ENCODE data around the gene JDP2.

The JDP2 gene

GRCh38 chr14:75435473-75435872 is 7.7 kb downstream of the JDP2 start:
- DNase-seq (ENCODE audit: low read depth in 1 of 2, low spot score in 1 of 2), result no peak

DNA sequence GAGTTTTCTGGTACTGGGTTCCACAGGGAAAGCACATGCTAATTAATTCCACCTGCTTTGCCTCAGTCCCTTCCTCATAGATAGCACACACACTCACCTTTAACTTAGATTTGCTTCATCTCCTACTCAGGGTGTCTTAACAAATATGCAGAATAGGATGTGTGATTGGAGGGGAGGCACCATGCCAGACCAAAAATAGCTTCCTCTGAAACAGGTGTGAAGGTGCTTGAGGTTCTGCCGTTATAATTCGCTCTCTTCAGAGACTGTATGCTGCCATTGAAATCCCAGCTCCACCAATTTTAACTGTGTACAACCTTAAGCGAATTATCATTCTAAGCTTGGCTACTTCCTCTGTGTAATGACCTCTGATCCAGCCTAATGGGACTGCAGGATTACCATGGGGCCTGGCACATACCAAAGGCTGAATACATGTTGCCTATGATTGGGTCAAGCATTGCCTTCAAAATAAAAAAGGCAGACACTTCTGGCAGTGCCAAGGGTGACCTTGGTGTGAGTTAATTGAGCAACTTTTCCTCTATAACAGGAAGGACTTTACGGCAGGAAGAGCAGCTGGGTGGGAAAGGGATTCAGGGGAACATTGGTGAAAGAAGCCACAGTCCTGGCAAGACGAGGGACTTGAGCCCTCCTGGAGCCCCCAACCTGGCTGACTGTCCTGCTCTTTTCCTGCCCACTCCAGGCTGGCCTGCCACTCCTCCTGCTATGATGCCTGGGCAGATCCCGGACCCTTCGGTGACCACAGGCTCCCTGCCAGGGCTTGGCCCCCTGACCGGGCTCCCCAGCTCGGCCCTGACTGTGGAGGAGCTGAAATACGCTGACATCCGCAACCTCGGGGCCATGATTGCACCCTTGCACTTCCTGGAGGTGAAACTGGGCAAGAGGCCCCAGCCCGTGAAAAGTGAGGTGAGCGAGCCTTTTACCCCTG is 9.7 kb downstream of the JDP2 start:
- DNase-seq (ENCODE audit: low read depth in 1 of 2, low spot score in 1 of 2), result no peak

DNA sequence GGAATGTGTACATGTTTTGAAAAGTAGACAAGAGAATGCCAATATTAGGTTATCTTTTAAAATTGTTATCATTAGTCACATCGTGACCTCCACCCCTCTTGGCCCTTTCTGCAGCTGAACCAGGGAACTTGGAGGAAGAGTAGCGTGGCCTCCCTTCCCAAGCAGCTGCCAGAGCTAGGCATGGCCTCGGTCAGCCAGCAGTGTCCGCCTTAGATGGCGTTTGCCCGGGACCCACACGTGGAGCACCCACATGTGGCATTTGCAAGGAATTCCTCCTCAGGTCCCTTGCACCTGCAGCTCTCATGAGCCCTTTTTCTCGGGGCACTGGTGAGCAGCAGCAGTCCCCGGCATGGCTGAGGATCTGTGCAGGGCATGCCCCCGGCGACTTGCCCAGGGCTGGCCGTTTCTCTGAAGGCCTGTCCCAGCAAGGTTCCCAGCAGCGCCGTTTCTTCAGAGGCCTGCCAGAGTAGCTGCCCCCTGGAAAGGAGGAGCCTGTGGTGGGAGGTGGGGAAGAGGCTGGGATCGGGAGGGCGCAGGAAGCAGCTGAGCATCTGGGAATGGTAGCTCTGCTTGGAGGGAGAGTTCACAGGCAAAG is 10.8 kb downstream of the JDP2 start:
- DNase-seq (ENCODE audit: low read depth in 1 of 2, low spot score in 1 of 2), result no peak

DNA sequence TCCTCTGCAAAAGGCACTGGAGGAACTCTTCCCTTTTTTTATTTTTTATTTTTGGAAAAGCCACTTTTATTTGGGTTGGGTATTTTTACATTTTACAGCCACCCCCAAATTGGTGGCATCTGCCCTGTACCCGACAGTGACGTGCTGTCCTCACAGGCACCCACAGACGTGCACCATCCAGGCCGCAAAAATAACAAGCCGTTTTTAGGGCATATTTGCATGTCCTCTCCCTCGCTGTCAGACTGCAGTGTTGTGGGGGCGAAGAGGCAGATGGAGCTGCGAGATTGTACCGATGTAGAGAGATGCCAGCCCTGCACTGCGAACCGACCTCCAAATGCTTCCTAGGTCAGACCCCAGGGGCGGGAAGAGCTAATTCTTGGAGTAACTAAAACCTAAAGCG is 12.2 kb downstream of the JDP2 start:
- DNase-seq (ENCODE audit: low read depth in 1 of 2, low spot score in 1 of 2), result no peak

GRCh38 chr14:75440733-75441477 is 13.1 kb downstream of the JDP2 start:
- no peak for DNase-seq (ENCODE audit: low read depth in 1 of 2, low spot score in 1 of 2)

GRCh38 chr14:75441728-75442127 is 13.9 kb downstream of the JDP2 start:
- no peak for DNase-seq (ENCODE audit: low read depth in 1 of 2, low spot score in 1 of 2)

GRCh38 chr14:75442166-75442565 is 14.3 kb downstream of the JDP2 start:
- no peak for DNase-seq (ENCODE audit: low read depth in 1 of 2, low spot score in 1 of 2)

DNA sequence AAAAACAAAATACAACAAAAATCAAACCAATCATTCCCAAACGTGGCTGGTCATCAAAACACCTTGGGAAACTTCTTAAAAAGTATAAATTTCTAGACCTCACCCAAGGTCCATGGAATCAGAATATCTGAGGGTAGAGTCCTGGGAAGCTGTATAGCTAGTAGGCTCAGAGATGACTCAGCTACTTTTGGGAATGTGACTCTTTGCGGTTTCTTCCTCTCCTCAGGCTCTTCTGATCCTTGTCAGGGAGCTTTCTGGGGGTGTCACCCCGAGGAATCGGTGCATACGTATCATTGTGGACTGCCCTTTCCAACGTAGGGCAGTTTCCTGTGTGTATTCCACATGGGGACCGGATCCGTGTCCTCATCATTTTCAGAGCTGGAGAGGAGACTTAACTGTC is 14.8 kb downstream of the JDP2 start:
- no peak for DNase-seq (ENCODE audit: low read depth in 1 of 2, low spot score in 1 of 2)

DNA sequence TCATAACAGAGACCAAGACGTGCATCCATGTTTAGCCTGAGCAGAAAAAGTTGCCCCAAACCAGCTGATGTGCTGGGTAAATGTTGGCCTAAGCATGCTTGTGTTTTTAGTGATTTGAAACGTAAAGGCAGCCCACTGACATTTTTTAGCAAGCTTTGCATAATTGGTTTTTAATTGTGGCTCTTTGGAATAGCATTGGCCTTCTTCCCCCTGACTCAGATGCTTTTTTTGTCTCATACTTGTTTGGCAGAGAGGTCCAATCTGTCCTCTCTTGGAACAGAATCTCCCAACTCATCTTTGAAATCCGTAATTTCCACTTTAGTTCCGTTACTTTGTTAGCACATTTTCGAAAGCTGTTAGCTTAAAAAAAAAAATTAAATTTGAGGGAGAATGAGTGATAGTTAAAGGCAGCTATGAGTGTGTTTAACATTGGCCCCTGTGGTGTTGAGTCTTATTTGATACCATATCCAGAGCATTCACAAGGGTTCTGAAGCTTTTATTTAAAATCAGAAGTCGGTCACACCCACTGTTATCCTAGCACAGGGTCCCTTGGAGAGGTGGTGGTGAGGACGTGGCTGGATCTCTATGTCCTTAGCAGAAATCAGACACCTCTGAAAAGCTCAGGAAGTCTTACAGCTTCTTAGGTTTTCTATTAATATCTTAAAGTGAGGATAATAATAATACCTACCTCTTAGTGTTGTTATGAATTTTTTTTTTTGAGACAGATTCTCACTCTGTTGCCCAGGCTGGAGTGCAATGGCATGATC is 15.6 kb downstream of the JDP2 start:
- DNase-seq (ENCODE audit: low read depth in 1 of 2, low spot score in 1 of 2), result no peak

DNA sequence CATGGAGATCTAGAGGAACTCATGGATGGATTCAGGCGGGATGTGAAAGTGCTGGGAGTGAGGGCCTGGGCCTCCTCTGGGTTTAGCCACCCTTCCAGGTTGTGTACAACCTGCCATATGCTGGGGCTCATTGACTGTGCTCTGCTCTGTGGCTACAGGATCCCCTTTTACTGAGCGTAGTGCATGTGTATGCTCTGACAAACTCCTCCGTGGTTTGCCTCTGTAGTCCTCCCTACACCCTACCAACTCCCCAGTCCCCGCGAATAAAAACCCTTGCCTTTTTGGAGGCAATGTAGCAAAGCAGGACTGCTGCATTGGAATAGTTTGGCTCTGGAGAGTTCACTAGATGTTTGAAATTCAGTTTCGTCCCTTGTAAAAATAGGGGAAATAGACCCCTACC is 17.4 kb downstream of the JDP2 start:
- DNase-seq (ENCODE audit: low read depth in 1 of 2, low spot score in 1 of 2), result no peak

DNA sequence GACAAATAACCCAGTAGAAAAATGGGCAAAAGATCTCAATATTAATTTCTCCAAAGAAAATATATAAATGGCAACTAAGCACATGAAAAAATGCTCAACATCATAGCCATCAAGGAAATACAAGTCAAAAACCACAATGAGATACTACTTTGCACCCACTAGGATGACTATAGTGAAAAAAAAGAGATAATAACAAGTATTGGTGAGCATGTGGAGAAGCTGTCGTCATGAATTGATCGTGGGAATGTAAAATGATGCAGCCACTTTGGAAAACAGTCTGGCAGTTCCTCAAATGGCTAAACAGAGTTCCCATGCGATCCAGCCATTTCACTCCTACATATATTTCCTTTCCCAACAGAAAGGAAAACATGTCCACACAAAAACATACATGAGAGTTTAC is 18.1 kb downstream of the JDP2 start:
- DNase-seq (ENCODE audit: low read depth in 1 of 2, low spot score in 1 of 2), result no peak

GRCh38 chr14:75446447-75446846 is 18.6 kb downstream of the JDP2 start:
- no peak for DNase-seq (ENCODE audit: low read depth in 1 of 2, low spot score in 1 of 2)

DNA sequence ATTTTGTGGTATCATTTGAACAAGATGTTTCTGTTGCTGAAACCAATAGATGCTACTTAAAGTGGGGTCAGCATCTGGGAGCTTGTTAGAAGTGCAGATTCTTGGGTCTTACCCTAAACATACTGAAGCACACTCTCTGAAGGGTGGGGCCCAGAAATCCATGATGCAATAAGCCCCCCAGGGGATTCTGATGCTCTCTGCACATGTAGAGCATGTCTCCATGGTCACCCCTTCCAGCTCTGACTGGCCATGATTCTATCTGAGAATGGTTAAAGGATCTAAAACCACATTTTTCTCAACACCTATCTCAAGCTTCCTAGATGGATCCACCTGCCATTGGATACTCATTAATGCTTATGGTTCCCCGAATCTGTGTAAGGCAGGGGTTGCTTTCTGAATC is 20.4 kb downstream of the JDP2 start:
- DNase-seq (ENCODE audit: low read depth in 1 of 2, low spot score in 1 of 2), result no peak

GRCh38 chr14:75449036-75449435 is 21.2 kb downstream of the JDP2 start:
- DNase-seq (ENCODE audit: low read depth in 1 of 2, low spot score in 1 of 2), result no peak

DNA sequence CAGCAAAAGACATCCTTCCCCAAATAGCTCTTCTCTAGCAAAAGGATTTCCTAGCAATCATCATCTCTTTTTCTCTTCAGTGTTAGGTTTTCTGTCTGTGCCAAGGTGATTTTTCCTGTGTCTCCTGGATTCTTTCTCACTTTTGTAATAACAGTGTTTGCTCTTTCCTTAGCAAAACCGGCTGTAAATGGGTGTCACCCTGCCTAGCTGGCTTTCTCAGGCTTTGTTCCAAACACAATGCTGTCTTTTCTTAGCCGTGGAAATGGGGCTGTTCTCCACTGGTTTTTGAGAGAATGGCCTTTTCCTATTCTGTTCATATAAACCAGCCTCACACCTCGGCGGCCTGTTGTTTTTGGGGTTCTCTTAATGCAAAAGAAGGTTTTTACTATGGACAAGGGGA is 21.9 kb downstream of the JDP2 start:
- no peak for DNase-seq (ENCODE audit: low read depth in 1 of 2, low spot score in 1 of 2)

DNA sequence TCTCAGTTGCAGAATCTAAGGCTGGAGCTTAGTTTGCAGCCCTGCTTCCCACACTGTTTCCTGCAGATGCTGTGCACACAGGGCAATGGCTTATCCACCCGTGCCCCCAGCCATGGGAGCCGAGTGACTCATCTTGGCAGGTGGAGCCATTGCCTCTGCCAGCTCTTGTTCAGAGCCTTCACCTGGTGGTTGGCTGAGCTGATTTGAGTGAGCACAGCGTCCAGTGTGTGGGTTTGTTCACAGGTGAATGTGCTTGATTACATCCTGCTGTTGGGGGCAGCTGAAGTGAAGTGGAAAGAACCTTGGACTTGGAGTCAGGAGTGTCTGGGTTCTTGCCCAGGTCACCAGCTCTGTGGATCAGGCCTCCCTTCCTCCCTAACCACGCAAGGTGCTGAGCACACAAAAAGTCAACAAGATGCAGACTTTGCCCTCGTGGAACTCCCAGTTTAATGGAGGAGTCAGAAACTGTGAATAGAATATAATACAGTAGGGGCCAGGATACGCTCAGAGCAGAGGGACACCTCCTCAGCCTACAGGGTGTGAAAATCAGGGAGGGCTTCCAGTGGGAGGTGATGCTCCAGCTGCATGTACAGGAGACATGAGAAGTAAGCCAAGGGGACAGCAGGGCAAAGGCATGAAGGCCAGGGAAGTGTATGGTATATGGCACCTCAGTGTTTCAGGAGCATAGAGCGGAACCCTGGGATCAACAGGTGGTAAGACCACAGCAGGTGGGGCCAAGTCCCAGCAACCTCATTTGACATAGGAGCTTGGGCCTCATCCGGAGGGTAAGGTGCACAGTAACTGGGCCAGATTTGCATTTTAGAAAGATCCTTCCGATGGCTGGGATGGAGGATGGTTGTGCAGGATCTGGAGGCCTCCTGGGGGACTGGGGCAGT is 22.8 kb downstream of the JDP2 start:
- no peak for DNase-seq (ENCODE audit: low read depth in 1 of 2, low spot score in 1 of 2)

DNA sequence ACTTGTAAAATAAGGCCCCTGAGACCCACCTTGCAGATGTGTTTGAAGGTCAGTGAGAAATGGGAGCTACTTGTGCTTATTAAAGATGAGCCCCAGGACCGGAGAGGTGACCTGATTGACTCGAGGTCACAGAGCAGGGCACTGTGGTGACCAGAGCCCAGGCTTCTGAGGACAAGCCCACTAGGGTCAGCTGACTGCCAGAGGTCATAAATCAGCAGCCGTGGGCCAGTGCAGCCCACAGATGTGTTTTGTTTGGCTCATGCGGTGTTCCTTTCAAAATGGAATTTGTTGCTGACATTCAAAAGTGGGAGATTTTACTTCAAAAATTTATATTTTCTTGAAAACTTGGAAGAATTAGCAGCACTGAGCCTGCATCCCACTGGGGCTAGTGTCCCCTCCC is 24.5 kb downstream of the JDP2 start:
- no peak for DNase-seq (ENCODE audit: low read depth in 1 of 2, low spot score in 1 of 2)

- no peak for DNase-seq (ENCODE audit: low read depth in 1 of 2, low spot score in 1 of 2)
Measured at GRCh38 chr14:75452900-75453816, 25.3 kb downstream of the JDP2 start.

GRCh38 chr14:75453817-75454434 is 26.1 kb downstream of the JDP2 start:
- no peak for DNase-seq (ENCODE audit: low read depth in 1 of 2, low spot score in 1 of 2)

Data from activated CD4-positive, alpha-beta T cell treated with anti-CD3 and anti-CD28 coated beads, Interleukin-2, amount 50 U/mL, for 24 hours (primary cell).